Fibroblast of lung (primary cell): ENCODE results near the gene COL11A1. TPM values are rescaled to one million over a fixed set of nuclear protein-coding genes. Genes with fewer than 3 reads are reported as not detected.

Source experiments
- DNase-seq, 2 donors: peaks; one replicate each; pipeline versions ENCODE4 v3.0.0 to v3.0.0-alpha.2; 2010; ENCODE audit warnings: low read depth in 2 of 2
- H2AFZ ChIP-seq: 2 replicates; pipeline ENCODE4 v1.5.1; 2012; ENCODE audit warnings: low read length, control low read depth, inconsistent platforms
- H3K27ac ChIP-seq: 2 replicates; pipeline ENCODE4 v1.5.1; 2011; ENCODE audit warnings: low read length, control low read depth; ENCODE audit not compliant: insufficient read depth
- H3K27me3 ChIP-seq: 2 replicates; pipeline ENCODE4 v1.5.1; 2011; ENCODE audit warnings: mild to moderate bottlenecking, low read length; ENCODE audit not compliant: control insufficient read depth, insufficient read depth
- H3K36me3 ChIP-seq: 2 replicates; pipeline ENCODE4 v1.5.1; 2011; ENCODE audit warnings: low read length; ENCODE audit not compliant: control insufficient read depth, insufficient read depth
- H3K4me1 ChIP-seq: 2 replicates; pipeline ENCODE4 v1.5.1; 2011; ENCODE audit warnings: low read length; ENCODE audit not compliant: control insufficient read depth, insufficient read depth; ENCODE audit errors: extremely low read depth
- H3K4me2 ChIP-seq: 2 replicates; pipeline ENCODE4 v1.5.1; 2011; ENCODE audit warnings: low read length, control low read depth; ENCODE audit not compliant: insufficient read depth; ENCODE audit errors: extremely low read depth
- H3K4me3 ChIP-seq, 4 experiments: fragments of 200-600 bp in 1 of 4; sonication (generic) in 1 of 4; replicated peaks in 1 of 4; 2 replicates each; pipeline ENCODE4 v1.5.1; 2011 to 2016; ENCODE audit warnings: low read length in 4 of 4, low read depth in 3 of 4, mild to moderate bottlenecking in 3 of 4, control low read depth in 2 of 4, inconsistent platforms in 1 of 4, mixed read lengths in 1 of 4; ENCODE audit not compliant: insufficient read depth in 1 of 4; ENCODE audit errors: control extremely low read depth in 1 of 4
- H3K79me2 ChIP-seq: 2 replicates; pipeline ENCODE4 v1.5.1; 2012; ENCODE audit warnings: mild to moderate bottlenecking, low read length, inconsistent platforms; ENCODE audit not compliant: control insufficient read depth, insufficient read depth
- H3K9ac ChIP-seq: 2 replicates; pipeline ENCODE4 v1.5.1; 2011; ENCODE audit warnings: mild to moderate bottlenecking, low read length, control low read depth; ENCODE audit not compliant: insufficient read depth
- H3K9me3 ChIP-seq: 2 replicates; pipeline ENCODE4 v1.5.1; 2012; ENCODE audit warnings: low read depth, low read length; ENCODE audit not compliant: control insufficient read depth, insufficient read depth
- H4K20me1 ChIP-seq: 2 replicates; pipeline ENCODE4 v1.5.1; 2011; ENCODE audit warnings: low read length; ENCODE audit not compliant: control insufficient read depth, insufficient read depth; ENCODE audit errors: extremely low read depth
- CTCF ChIP-seq, 2 donors: IDR thresholded peaks in 1 of 2; conservative IDR thresholded peaks in 1 of 2; 1 replicate in 1 of 2; 2 replicates in 1 of 2; pipeline ENCODE4 v1.5.1; 2011 to 2012; ENCODE audit warnings: low read length in 2 of 2, control low read depth in 1 of 2, inconsistent platforms in 1 of 2, low read depth in 1 of 2, mild to moderate bottlenecking in 1 of 2
- EZH2 ChIP-seq: IDR thresholded peaks from 2 replicates; pipeline ENCODE4 v1.5.1; 2012; ENCODE audit warnings: low read length, control low read depth, mild to moderate bottlenecking; ENCODE audit errors: missing control alignments
- polyA plus RNA-seq, 2 donors: library from polyadenylated mRNA; depleted of rRNA in 1 of 2; stranded (reverse) in 1 of 2; unstranded in 1 of 2; fragments of >200 nt; gene quantifications; 2 replicates each; pipeline ENCODE4 v1.2.1, GENCODE V29; 2011 to 2012; ENCODE audit warnings: missing spikeins in 1 of 2
- total RNA-seq: library from RNA; depleted of rRNA; stranded (reverse); fragments of >200 nt; gene quantifications from 2 replicates; pipeline ENCODE4 v1.2.1, GENCODE V29; 2014

Gene COL11A1
- total and polyA plus RNA-seq, 2 donors (not counting 1 experiment from before 2014, with no cell fraction given): 2.6 to 8.9 TPM

DNA sequence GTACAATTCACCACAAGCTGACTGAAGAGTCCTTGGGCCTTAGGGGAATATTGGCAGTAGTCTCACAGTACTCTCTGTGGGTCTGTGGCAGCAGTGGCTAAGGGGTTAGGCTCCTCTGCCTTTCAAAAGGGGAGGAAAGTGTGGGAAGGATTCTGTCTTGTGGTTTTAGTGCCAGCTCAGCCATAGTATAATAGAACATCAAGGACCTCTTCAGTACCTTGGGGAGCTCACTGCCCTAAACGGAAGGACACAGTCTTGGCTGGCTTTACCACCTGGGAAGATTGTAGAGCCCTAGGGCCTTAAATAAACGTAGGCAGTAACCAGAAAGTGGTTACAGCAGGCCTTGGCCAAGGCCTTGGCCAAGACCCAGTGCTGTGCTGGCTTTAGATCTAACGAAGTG, 265.7 kb downstream of the COL11A1 start:
- Histone ChIP-seq H2AFZ (no peak overlapping the region), H3K36me3 (no peaks in the 10 kb centered on the region), H3K4me2 (no peak overlapping the region), H4K20me1 (no peaks in the 10 kb centered on the region), H3K9ac (no peak overlapping the region), H3K9me3 (no peaks in the 10 kb centered on the region), H3K4me3 (no peak overlapping the region), H3K27me3 (no peaks in the 10 kb centered on the region), H3K79me2 (no peaks in the 10 kb centered on the region), H3K27ac (no peak overlapping the region), H3K4me1 (no peaks in the 10 kb centered on the region)
- DNase-seq: no peak
- TF ChIP-seq EZH2 (no peak), CTCF (conservative IDR thresholded peaks at IDR 0.05 in 1 of 2, IDR thresholded peaks at IDR 0.05 in 1 of 2; ENCODE audit: low read depth in 1 of 2, low read length in 2 of 2) (no peak)

DNA sequence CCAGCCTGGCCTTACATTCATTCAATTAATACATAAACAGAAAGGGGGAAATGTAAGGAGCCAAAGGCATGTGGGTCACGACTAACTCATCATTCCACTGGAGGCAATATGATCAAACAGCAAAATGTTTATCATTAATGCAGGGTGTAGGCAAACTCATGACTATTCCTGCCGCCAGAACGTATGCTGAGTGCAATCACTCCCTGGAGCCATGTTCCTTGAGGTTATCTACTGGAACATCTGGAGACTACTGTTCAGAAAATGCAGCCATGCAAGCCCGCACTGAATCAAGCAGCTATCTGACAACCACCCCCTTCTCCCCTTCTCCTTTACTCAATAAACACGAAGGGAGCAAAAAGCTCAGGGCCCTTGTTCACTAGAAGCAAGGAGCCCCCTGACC, 267.6 kb downstream of the COL11A1 start:
- Histone ChIP-seq H3K9me3 (no peaks in the 10 kb centered on the region), H3K36me3 (no peaks in the 10 kb centered on the region), H3K4me3 (no peak overlapping the region), H2AFZ (no peak overlapping the region), H3K4me1 (no peaks in the 10 kb centered on the region), H3K27ac (no peak overlapping the region), H3K4me2 (no peak overlapping the region), H3K27me3 (no peaks in the 10 kb centered on the region), H3K9ac (no peak overlapping the region), H3K79me2 (no peaks in the 10 kb centered on the region), H4K20me1 (no peaks in the 10 kb centered on the region)
- no peak for DNase-seq
- TF ChIP-seq CTCF (conservative IDR thresholded peaks at IDR 0.05 in 1 of 2, IDR thresholded peaks at IDR 0.05 in 1 of 2; ENCODE audit: low read depth in 1 of 2, low read length in 2 of 2) (no peak), EZH2 (no peak)

DNA sequence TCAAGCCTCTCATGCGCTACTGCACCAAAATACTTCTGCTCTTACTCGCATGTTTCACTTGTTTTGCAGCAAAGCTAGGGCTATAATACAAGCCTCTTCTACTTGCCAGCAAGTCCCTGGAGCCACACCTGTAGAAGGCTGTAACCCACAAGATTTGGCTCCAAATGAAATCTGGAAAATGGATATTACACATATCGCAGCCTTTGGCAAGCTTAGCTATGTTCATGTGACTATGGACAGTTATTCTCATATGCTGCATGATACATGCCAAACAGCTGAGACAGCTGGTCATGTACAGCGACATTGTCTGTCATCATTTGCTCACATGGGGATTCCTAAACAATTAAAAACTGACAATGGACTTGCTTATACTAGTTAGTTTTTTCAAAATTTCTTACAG, 270.3 kb downstream of the COL11A1 start:
- DNase-seq: no peak
- Histone ChIP-seq H4K20me1 (no peaks in the 10 kb centered on the region), H3K79me2 (no peaks in the 10 kb centered on the region), H3K4me2 (no peak overlapping the region), H3K4me1 (no peaks in the 10 kb centered on the region), H3K27me3 (no peaks in the 10 kb centered on the region), H3K36me3 (no peaks in the 10 kb centered on the region), H3K9ac (no peak overlapping the region), H3K4me3 (no peak overlapping the region), H3K9me3 (no peaks in the 10 kb centered on the region), H2AFZ (no peak overlapping the region), H3K27ac (no peak overlapping the region)
- TF ChIP-seq CTCF (conservative IDR thresholded peaks at IDR 0.05 in 1 of 2, IDR thresholded peaks at IDR 0.05 in 1 of 2; ENCODE audit: low read depth in 1 of 2, low read length in 2 of 2) (no peak), EZH2 (no peak)
